ENCODE measurements around the gene EFCAB14.

EFCAB14 gene

GRCh38 chr1:46691997-46692790, 26.7 kb downstream of the EFCAB14 start:
- DNase-seq (ENCODE audit: extremely low read depth, low read depth), result no peak
- TF ChIP-seq CTCF (IDR thresholded peaks at IDR 0.05; ENCODE audit: low read depth, low read length, missing control alignments), result no peak
- H3K4me3 ChIP-seq (replicated peaks; ENCODE audit: low read depth, low read length), result no peak overlapping the region

GRCh38 chr1:46690931-46691421, 27.9 kb downstream of the EFCAB14 start:
- no peak for DNase-seq (ENCODE audit: extremely low read depth, low read depth)
- TF ChIP-seq CTCF (IDR thresholded peaks at IDR 0.05; ENCODE audit: low read depth, low read length, missing control alignments), result no peak
- no peak overlapping the region for H3K4me3 ChIP-seq (replicated peaks; ENCODE audit: low read depth, low read length)

GRCh38 chr1:46689897-46690296, 29.0 kb downstream of the EFCAB14 start:
- TF ChIP-seq CTCF (IDR thresholded peaks at IDR 0.05; ENCODE audit: low read depth, low read length, missing control alignments), result no peak
- DNase-seq (ENCODE audit: extremely low read depth, low read depth), result no peak
- no peak overlapping the region for H3K4me3 ChIP-seq (replicated peaks; ENCODE audit: low read depth, low read length)

- DNase-seq (ENCODE audit: extremely low read depth, low read depth), result no peak
- H3K4me3 ChIP-seq (replicated peaks; ENCODE audit: low read depth, low read length), result no peak overlapping the region
- no peak for TF ChIP-seq CTCF (IDR thresholded peaks at IDR 0.05; ENCODE audit: low read depth, low read length, missing control alignments)
Observed at GRCh38 chr1:46689356-46689755, 29.6 kb downstream of the EFCAB14 start.

- TF ChIP-seq CTCF (IDR thresholded peaks at IDR 0.05; ENCODE audit: low read depth, low read length, missing control alignments), result no peak
- DNase-seq (ENCODE audit: extremely low read depth, low read depth), result no peak
- H3K4me3 ChIP-seq (replicated peaks; ENCODE audit: low read depth, low read length), result no peak overlapping the region
Observed at GRCh38 chr1:46687921-46688509, 30.9 kb downstream of the EFCAB14 start.

- peak; percentile 33 for DNase-seq (ENCODE audit: extremely low read depth, low read depth)
- no peak overlapping the region for H3K4me3 ChIP-seq (replicated peaks; ENCODE audit: low read depth, low read length)
- no peak for TF ChIP-seq CTCF (IDR thresholded peaks at IDR 0.05; ENCODE audit: low read depth, low read length, missing control alignments)
Observed at GRCh38 chr1:46687093-46687659, 31.7 kb downstream of the EFCAB14 start.
